Ectodermal cell (in vitro differentiated cells): ENCODE measurements around the gene BTNL9. TPM values are rescaled to one million over a fixed set of nuclear protein-coding genes. Genes with fewer than 3 reads are reported as not detected.
"Not testable (repeated sequence)": the region's sequence is repeated elsewhere in the genome, so short reads cannot be mapped to it uniquely, and the experiment has no call there.

Source experiments
- H3K27ac ChIP-seq: 2 replicates; pipeline ENCODE4 v1.7.0; 2013; ENCODE audit warnings: mild to moderate bottlenecking, low read depth, low read length; ENCODE audit not compliant: insufficient read depth, poor library complexity, severe bottlenecking
- H3K27me3 ChIP-seq: 2 replicates; pipeline ENCODE4 v1.7.0; 2013; ENCODE audit warnings: mild to moderate bottlenecking, low read length; ENCODE audit not compliant: insufficient read depth, control insufficient read depth, poor library complexity, severe bottlenecking
- H3K36me3 ChIP-seq: one replicate; pipeline ENCODE4 v1.7.0; 2013; ENCODE audit warnings: low read length; ENCODE audit not compliant: control insufficient read depth, insufficient read depth
- H3K4me1 ChIP-seq: one replicate; pipeline ENCODE4 v1.7.0; 2013; ENCODE audit warnings: low read length; ENCODE audit not compliant: control insufficient read depth, insufficient read depth
- H3K4me3 ChIP-seq: 2 replicates; pipeline ENCODE4 v1.7.0; 2013; ENCODE audit warnings: low read depth, low read length, control low read depth; ENCODE audit not compliant: insufficient read depth
- H3K9me3 ChIP-seq: 2 replicates; pipeline ENCODE4 v1.7.0; 2013; ENCODE audit warnings: mild to moderate bottlenecking, low read length, moderate library complexity; ENCODE audit not compliant: control insufficient read depth
- WGBS, 2 experiments: methylation state at CpG; one replicate each; pipeline ENCODE4 v1.1.7; 2013; ENCODE audit warnings: missing lambda C conversion rate in 2 of 2; 5-methylcytosine and 5-hydroxymethylcytosine counted together
- polyA plus RNA-seq, 4 experiments: library from polyadenylated mRNA; stranded (reverse); fragments of 50-300 nt; gene quantifications; one replicate each; pipeline ENCODE4 v1.2.3, GENCODE V29; 2013

Gene BTNL9
- 0.15 TPM for polyA plus RNA-seq (2013, experiment 1 of 4)
- 0.16 TPM for polyA plus RNA-seq (2013, experiment 2 of 4)
- not detected for polyA plus RNA-seq (2013, experiment 3 of 4)
- 0.08 TPM for polyA plus RNA-seq (2013, experiment 4 of 4)

DNA sequence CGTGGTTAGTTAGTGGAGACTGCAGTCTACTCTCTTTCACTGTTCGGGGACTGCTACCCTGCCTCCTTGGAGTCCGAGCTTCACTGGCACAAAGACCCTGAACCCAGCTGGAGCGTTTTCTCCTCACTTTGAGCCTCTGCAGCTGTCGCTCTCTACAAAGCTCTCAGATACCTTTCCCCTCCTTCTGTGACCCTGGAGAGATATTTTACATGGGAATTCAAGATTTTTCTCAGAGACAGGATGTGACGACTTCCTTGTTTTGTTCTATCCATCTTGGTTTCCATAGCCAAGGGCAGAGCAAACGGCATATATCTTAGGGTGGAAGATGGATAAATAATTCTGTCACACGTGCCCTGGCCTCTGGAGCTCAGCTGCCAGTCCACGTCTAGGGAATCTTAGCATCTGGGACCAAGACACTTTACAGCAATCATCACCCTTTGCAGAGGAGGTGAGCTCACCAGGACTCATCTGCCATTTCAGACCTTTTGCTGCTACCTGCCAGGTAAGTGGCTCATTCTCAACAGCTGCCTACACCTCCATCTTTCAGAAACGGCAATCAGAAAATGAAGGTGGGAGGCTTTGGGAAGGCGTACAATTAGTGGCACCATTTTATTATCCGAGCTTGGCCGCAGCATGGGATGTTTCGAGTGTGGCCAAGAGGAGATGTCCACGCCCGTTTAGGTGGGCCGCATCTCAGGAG is at the start of gene BTNL9:
Gene BTNL9, plus strand, starts transcription at position 336 of the 700 bp plus-strand sequence. CDS start 5,224 bp downstream, outside the sequence.
- no peaks in the 10 kb centered on the region for H3K4me1 ChIP-seq
- 78% methylated on average over 17 of the region's 17 CpGs for WGBS, 2 experiments
- no peaks in the 10 kb centered on the region for H3K27me3 ChIP-seq

DNA sequence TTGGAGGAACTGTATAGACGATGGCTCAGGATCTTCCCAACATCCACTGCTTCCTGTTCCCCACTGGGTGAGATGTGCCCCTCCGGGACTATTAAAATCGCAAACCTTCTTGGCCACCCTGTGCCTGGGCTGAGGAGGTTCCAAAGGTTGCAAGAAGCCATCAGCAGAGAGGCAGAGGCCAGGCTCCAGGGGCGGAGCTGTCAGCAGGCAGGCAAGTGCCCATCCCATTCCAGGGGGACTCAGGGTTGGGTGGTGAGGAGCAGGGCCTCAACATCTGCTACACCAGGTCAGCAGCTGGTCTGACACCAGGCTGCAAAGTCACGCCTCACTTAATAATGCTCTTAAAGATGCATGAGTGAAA is 49.2 kb upstream of the BTNL9 start:
- Histone ChIP-seq H3K36me3 (no peaks in the 10 kb centered on the region), H3K27ac (no peak overlapping the region), H3K4me3 (no peak overlapping the region), H3K27me3 (no peaks in the 10 kb centered on the region), H3K4me1 (no peaks in the 10 kb centered on the region), H3K9me3 (no peaks in the 10 kb centered on the region)
- WGBS, 2 experiments, result 82 to 86% methylated on average over 4 to 5 of the region's 5 CpGs

More for the DNA sequence above, at the start of gene BTNL9:
- Histone ChIP-seq H3K36me3 (no peaks in the 10 kb centered on the region), H3K9me3 (no peaks in the 10 kb centered on the region), H3K27ac (no peak within 1 kb of the TSS), H3K4me3 (no peak within 1 kb of the TSS)

DNA sequence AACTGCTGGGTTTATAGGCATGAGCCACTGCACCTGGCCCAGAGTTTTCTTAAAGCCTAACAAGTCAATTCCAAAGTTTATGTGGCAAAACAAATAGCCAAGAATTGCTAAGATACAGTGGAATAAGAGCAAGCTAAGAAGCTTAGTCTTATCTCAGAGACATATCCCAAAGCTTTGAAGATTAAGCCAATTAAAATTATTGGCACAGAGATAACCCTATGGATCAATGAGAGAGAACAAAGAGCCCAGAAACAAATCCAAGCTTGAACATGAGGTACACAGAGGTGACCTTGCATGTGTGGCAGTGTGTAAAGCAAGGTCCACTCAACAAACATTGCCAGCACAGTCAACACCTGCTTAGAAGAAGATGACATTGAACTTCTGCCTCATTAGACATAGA is 38.1 kb upstream of the BTNL9 start:
- Histone ChIP-seq H3K27ac (no peak overlapping the region), H3K36me3 (no peaks in the 10 kb centered on the region), H3K9me3 (no peaks in the 10 kb centered on the region), H3K4me1 (no peaks in the 10 kb centered on the region), H3K27me3 (no peaks in the 10 kb centered on the region), H3K4me3 (no peak overlapping the region)

DNA sequence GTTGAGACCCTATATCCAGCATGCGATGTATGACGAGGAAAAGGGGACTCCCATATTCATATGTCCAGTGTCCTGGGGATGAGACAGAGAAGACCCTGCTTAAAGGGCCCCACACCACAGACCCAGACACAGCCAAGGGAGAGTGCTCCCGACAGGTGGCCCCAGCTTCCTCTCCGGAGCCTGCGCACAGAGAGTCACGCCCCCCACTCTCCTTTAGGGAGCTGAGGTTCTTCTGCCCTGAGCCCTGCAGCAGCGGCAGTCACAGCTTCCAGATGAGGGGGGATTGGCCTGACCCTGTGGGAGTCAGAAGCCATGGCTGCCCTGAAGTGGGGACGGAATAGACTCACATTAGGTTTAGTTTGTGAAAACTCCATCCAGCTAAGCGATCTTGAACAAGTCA is 34.3 kb upstream of the BTNL9 start:
- H3K27me3 ChIP-seq, result no peaks in the 10 kb centered on the region
- H3K4me3 ChIP-seq, result no peak overlapping the region
- no peaks in the 10 kb centered on the region for H3K9me3 ChIP-seq
- H3K4me1 ChIP-seq, result no peaks in the 10 kb centered on the region
- WGBS, 2 experiments, result 80% methylated on average over 9 of the region's 9 CpGs
- H3K36me3 ChIP-seq, result no peaks in the 10 kb centered on the region
- no peak overlapping the region for H3K27ac ChIP-seq

DNA sequence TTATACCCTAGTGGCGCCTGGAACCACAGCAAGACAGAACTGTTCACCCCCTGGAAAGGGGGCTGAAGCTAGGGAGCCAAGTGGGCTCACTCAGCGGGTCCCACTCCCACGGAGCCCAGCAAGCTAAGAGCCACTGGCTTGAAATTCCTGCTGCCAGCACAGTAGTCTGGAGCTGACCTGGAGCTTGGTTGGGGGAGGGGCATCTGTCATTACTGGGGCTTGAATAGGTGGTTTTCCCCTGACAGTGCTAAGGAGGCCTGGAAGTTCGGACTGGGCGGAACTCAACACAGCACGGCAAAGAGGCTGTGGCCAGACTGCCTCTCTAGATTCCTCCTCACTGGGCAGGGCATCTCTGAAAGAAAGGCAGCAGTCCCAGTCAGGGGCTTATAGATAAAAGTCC is 31.9 kb upstream of the BTNL9 start:
- WGBS, 2 experiments, result 72% methylated on average over 6 of the region's 6 CpGs

DNA sequence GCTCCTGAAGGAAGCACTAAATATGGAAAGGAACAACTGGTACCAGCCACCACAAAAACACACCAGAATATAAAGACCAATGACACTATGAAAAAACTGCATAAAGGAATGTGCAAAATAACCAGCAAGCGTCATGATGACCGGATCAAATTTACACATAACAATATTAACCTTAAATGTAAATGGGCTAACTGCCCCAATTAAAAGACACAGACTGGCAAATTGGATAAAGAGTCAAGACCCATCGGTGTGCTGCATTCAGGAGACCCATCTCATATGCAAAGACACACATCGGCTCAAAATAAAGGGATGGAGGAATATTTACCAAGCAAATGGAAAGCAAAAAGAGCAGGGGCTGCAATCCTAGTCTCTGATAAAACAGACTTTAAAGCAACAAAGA is 30.0 kb upstream of the BTNL9 start:
- WGBS, 2 experiments, result 84 to 87% methylated on average over 4 of the region's 4 CpGs
- not testable (repeated sequence) for H3K4me3 ChIP-seq, H3K36me3 ChIP-seq, H3K4me1 ChIP-seq, H3K27ac ChIP-seq, H3K9me3 ChIP-seq, H3K27me3 ChIP-seq

More for the DNA sequence above, 31.9 kb upstream of the BTNL9 start:
- Histone ChIP-seq H3K36me3 (no peaks in the 10 kb centered on the region), H3K9me3 (no peaks in the 10 kb centered on the region), H3K27me3 (no peaks in the 10 kb centered on the region), H3K4me3 (no peak overlapping the region), H3K4me1 (no peaks in the 10 kb centered on the region), H3K27ac (no peak overlapping the region)

DNA sequence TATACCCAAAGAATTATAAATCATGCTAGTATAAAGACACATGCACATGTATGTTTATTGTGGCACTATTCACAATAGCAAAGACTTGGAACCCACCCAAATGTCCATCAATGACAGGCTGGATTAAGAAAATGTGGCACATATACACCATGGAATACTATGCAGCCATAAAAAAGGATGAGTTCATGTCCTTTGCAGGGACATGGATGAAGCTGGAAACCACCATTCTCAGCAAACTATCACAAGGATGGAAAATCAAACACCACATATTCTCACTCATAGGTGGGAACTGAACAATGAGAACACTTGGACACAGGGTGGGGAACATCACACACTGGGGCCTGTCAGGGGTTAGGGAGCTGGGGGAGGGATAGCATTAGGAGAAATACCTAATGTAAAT is 25.4 kb upstream of the BTNL9 start:
- H3K36me3 ChIP-seq, H3K9me3 ChIP-seq, H3K27ac ChIP-seq, H3K4me3 ChIP-seq, H3K27me3 ChIP-seq, H3K4me1 ChIP-seq: not testable (repeated sequence)

DNA sequence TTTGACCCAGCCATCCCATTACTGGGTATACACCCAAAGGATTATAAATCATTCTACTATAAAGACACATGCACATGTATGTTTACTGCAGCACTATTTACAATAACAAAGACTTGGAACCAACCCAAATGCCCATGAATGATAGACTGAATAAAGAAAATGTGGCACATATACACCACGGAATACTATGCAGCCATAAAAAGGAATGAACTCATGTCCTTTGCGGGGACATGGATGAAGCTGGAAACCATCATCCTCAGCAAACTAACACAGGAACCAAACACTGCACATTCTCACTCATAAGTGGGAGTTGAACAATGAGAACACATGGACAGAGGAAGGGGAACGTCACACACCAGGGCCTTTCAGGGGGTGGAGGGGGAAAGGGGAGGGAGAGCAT is 22.6 kb upstream of the BTNL9 start:
- not testable (repeated sequence) for H3K36me3 ChIP-seq, H3K9me3 ChIP-seq, H3K4me3 ChIP-seq, H3K4me1 ChIP-seq, H3K27me3 ChIP-seq, H3K27ac ChIP-seq
- WGBS, 2 experiments, result 91 to 94% methylated on average over 3 of the region's 3 CpGs

DNA sequence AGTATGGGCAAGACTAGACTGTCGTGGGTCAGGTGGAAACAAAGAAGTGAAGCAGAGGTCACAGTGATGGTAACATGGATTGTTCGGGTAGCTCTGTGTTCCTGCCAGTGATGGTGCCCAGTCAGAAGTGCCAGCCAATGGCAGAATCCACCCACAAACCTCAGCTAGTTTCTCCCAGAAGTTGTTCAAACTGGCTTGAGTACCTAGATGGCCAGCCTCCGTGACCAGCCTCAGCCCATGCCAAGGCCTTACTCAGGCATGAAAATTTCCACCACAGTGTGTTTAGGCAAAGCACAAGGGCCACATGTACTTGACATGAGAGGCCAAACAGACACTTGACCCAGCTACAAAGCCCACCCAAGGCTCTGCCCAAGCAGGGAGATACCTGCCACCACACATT is 19.4 kb upstream of the BTNL9 start:
- no peak overlapping the region for H3K27ac ChIP-seq
- no peaks in the 10 kb centered on the region for H3K36me3 ChIP-seq
- no peak overlapping the region for H3K4me3 ChIP-seq
- no peaks in the 10 kb centered on the region for H3K27me3 ChIP-seq
- peaks cover 2% of the 10 kb centered on the region for H3K9me3 ChIP-seq
- WGBS, 2 experiments, result 72 to 77% methylated on average over 3 of the region's 3 CpGs
- H3K4me1 ChIP-seq, result no peaks in the 10 kb centered on the region

DNA sequence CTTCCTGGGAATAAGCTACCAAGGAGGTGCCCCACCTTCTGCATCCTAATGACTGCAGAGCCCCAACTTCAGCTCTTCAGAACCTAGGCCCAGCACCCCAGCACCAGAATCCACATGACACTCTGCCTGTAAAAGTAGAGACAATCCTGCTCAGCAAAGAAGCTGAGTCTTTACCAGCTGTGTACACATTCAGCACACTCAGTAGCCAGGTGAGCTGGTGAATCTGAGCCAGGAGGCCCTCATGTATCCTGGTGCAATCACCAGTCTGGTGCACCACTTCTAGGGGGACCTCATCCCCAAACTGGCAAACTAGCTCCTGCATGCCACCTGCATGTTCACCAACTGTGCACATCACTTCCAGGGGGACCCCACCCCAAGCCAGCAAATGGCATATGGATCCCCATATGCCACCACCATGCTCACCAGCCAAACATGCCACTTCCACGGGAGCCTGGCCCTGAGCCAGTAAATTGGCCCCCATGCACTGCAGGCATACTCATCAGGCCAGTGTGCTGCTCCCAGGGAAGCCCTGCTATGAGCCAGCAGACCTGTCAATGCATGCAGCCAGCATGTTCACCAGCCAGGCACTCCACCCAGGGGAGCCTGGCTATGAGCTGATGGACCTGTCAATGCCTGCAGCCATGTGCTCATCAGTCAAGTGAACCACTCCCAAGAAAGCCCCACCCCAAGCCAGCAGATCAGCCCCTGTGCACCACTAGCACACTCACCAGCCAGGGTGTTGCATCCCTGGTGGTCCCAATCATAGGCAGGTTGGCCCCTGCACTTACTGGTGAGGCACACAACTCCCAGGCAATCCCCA is 15.6 kb upstream of the BTNL9 start:
- Histone ChIP-seq H3K4me3 (no peak overlapping the region), H3K27ac (no peak overlapping the region), H3K4me1 (no peaks in the 10 kb centered on the region), H3K27me3 (no peaks in the 10 kb centered on the region), H3K36me3 (no peaks in the 10 kb centered on the region), H3K9me3 (peaks cover 2% of the 10 kb centered on the region)
- 52 to 71% methylated on average over 1 of the region's 1 CpG for WGBS, 2 experiments
